Kidney epithelial cell (primary cell): ENCODE data around the gene C6orf58. TPM values are rescaled to one million over a fixed set of nuclear protein-coding genes. Genes with fewer than 3 reads are reported as not detected.

Experiments used
- DNase-seq: peaks from one replicate; pipeline ENCODE4 v3.0.0-alpha.2; 2010; ENCODE audit warnings: low read depth
- H3K27me3 ChIP-seq: 2 replicates; pipeline ENCODE4 v1.6.0; 2011; ENCODE audit warnings: low read length; ENCODE audit not compliant: control insufficient read depth, insufficient read depth
- H3K36me3 ChIP-seq: 2 replicates; pipeline ENCODE4 v1.5.1; 2011; ENCODE audit warnings: low read length; ENCODE audit not compliant: control insufficient read depth, insufficient read depth
- H3K4me3 ChIP-seq: 2 replicates; pipeline ENCODE4 v1.5.1; 2011; ENCODE audit warnings: low read depth, mild to moderate bottlenecking, control low read depth, low read length
- CTCF ChIP-seq: IDR thresholded peaks from 2 replicates; pipeline ENCODE4 v1.5.1; 2011; ENCODE audit warnings: mild to moderate bottlenecking, moderate library complexity, low read length, control low read depth, inconsistent platforms; ENCODE audit not compliant: insufficient read depth, poor library complexity, severe bottlenecking
- total RNA-seq: library from RNA; depleted of rRNA; stranded (reverse); fragments of >200 nt; gene quantifications from 2 replicates; pipeline ENCODE4 v1.2.3, GENCODE V29; 2015

The C6orf58 gene
- total RNA-seq, 1 donor from 2014 or later = not detected

GRCh38 chr6:127581576-127581975, 4.6 kb downstream of the C6orf58 start:
- no peak for TF ChIP-seq CTCF
- H3K36me3 ChIP-seq = no peaks in the 10 kb centered on the region
- H3K27me3 ChIP-seq = no peaks in the 10 kb centered on the region
- H3K4me3 ChIP-seq = no peak overlapping the region
- DNase-seq = no peak

- Histone ChIP-seq H3K27me3 (no peaks in the 10 kb centered on the region), H3K4me3 (no peak overlapping the region), H3K36me3 (no peaks in the 10 kb centered on the region)
- peak; percentile 45 for DNase-seq
- no peak for TF ChIP-seq CTCF
Measured at GRCh38 chr6:127582777-127583462, 5.9 kb downstream of the C6orf58 start.

GRCh38 chr6:127585123-127585522, 8.1 kb downstream of the C6orf58 start:
- TF ChIP-seq CTCF = no peak
- no peak overlapping the region for H3K4me3 ChIP-seq
- no peak for DNase-seq

GRCh38 chr6:127586372-127586771, 9.4 kb downstream of the C6orf58 start:
- Histone ChIP-seq H3K27me3 (no peaks in the 10 kb centered on the region), H3K4me3 (no peak overlapping the region), H3K36me3 (no peaks in the 10 kb centered on the region)
- DNase-seq = no peak
- no peak for TF ChIP-seq CTCF

More at GRCh38 chr6:127585123-127585522, 8.1 kb downstream of the C6orf58 start:
- Histone ChIP-seq H3K36me3 (no peaks in the 10 kb centered on the region), H3K27me3 (no peaks in the 10 kb centered on the region)

GRCh38 chr6:127587875-127588274, 10.9 kb downstream of the C6orf58 start:
- H3K4me3 ChIP-seq = no peak overlapping the region
- no peaks in the 10 kb centered on the region for H3K27me3 ChIP-seq
- no peak for DNase-seq
- no peak for TF ChIP-seq CTCF
- no peaks in the 10 kb centered on the region for H3K36me3 ChIP-seq

- H3K4me3 ChIP-seq = no peak overlapping the region
- DNase-seq = no peak
- H3K36me3 ChIP-seq = no peaks in the 10 kb centered on the region
- TF ChIP-seq CTCF = no peak
- H3K27me3 ChIP-seq = no peaks in the 10 kb centered on the region
Measured at GRCh38 chr6:127589135-127589534, 12.2 kb downstream of the C6orf58 start.
